Heart left ventricle (tissue), 13 donors: ENCODE data around the gene RNU1-4.
"Not testable (repeated sequence)": the region's sequence is repeated elsewhere in the genome, so short reads cannot be mapped to it uniquely, and the experiment has no call there.

Experiments
- POLR2A ChIP-seq, 2 donors: fragments of 450-650 bp; IDR thresholded peaks; one replicate each; pipeline ENCODE4 v1.6.1; 2017; ENCODE audit warnings: antibody characterized with exemption in 2 of 2, mild to moderate bottlenecking in 2 of 2, moderate library complexity in 2 of 2
- TF ChIP-seq, protein P1 (sequence below), 12 donors: fragments of 200-600 bp; sonication (generic) in 4 of 12; IDR thresholded peaks; one replicate each; pipeline versions ENCODE4 v1.5.0 to v1.8.0; 2018 to 2022; ENCODE audit warnings: antibody characterized with exemption in 12 of 12, mild to moderate bottlenecking in 5 of 12
- donor health status: ischemic (EF 13 %, LVEDD 7.1; RV severe dilation, severe dysfunction).
- donor health status: DM: no; HTN: yes; CAD: no.
- donor health status: DM: no; HTN: no; CAD: no.
- donor health status: ischemic (EF 25% LVEDD 6.9; RV normal size, moderate dysfunction).
- donor health status: ischemic (EF 25% LVEDD 5.7; RV mildly dilated, moderate dysfunction).
- donor health status: ischemic (EF 35%, LVEDD 5.7; RV mildly dilated, moderate dysfunction).
- donor health status: nonischemic (EF 11% LVEDD 7.7; RV severe dilation, severe dysfunction).
- donor health status: DM: yes; HTN: yes; CAD: no.
- donor health status: PGD.
- donor health status: ischemic (EF 29% LVEDD 5.4; RV normal size, mild dysfunction).
- donor health status: nonischemic (EF 23%, LVEDD 6.1; RV moderate dilation, normal function).

DNA sequence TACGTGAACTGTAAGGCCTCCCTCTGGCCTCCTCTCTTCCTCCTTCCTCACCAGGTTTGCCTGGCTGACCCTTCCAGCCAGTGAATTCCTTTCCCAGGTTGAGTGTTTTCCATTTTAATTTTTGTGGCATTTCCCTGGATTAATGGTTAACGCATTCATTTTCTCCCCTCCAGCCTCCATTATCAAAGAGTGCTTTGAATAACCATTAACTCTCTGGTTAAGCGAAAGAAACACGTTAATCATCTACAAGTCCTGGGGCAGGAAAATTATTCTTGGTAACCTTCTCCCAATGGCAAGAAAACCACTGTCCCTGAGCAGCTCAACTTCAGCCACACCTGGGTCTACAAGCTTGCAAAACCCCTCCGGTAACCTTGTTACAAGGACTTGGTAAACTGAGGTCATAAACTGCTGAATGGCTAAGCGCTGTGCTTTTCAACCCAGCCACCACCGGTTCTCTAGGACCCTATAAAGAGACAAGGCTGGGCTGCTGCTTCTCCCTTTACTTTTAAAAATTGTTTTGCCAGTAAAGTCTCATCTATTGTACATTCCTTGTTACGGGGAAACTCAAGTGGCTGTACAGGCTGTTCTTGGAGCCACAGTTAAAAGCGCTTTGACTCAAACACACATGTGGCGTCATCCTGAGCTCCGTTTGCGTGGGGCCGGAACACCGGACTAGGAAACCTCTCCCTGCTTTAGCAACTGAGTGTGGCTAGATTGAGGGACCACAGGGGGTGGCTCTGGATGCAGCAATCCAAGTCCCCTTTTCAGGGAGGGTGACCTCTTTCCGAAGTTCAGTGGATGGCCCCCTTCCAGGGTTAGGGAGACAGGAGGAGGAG lies 24.7 kb downstream of the RNU1-4 start:
- TF ChIP-seq, protein P1, sequence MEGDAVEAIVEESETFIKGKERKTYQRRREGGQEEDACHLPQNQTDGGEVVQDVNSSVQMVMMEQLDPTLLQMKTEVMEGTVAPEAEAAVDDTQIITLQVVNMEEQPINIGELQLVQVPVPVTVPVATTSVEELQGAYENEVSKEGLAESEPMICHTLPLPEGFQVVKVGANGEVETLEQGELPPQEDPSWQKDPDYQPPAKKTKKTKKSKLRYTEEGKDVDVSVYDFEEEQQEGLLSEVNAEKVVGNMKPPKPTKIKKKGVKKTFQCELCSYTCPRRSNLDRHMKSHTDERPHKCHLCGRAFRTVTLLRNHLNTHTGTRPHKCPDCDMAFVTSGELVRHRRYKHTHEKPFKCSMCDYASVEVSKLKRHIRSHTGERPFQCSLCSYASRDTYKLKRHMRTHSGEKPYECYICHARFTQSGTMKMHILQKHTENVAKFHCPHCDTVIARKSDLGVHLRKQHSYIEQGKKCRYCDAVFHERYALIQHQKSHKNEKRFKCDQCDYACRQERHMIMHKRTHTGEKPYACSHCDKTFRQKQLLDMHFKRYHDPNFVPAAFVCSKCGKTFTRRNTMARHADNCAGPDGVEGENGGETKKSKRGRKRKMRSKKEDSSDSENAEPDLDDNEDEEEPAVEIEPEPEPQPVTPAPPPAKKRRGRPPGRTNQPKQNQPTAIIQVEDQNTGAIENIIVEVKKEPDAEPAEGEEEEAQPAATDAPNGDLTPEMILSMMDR (IDR thresholded peaks at IDR 0.05) = not testable (repeated sequence)
- not testable (repeated sequence) for TF ChIP-seq POLR2A (IDR thresholded peaks at IDR 0.05)
